HG02610 (cell line): Measurements from ENCODE around the gene IL34.
"Not testable (repeated sequence)": the region's sequence is repeated elsewhere in the genome, so short reads cannot be mapped to it uniquely, and the experiment has no call there.

Experiments used
- ATAC-seq: cut with Tn5 transposase; IDR thresholded peaks from one replicate; pipeline ENCODE4 v1.9.1; 2021; ENCODE audit warnings: mild to moderate bottlenecking, moderate library complexity; ENCODE audit not compliant: unreplicated experiment

IL34 gene

DNA sequence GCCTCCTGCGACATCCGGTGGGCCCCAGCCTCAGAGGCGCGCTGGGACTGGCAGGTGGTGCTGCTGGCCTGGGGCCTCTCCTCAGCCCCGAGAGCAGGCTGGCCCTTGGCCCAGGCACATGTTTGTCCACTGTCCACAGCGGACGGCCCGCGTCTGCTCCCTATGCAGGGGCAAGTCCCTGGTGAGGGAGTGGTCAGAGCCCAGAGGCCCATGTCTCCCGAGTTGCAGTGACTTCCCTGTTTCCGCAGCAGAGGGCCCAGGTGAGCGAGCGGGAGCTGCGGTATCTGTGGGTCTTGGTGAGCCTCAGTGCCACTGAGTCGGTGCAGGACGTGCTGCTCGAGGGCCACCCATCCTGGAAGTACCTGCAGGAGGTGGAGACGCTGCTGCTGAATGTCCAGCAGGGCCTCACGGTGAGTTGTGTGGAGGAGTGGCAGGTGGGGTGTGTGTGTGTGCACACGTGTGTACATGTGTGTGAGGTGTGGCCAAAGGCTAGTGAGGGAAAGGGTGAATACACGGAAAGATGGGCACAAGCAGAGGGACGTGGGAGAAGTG lies 10.4 kb downstream of the IL34 start:
- no peak for ATAC-seq

DNA sequence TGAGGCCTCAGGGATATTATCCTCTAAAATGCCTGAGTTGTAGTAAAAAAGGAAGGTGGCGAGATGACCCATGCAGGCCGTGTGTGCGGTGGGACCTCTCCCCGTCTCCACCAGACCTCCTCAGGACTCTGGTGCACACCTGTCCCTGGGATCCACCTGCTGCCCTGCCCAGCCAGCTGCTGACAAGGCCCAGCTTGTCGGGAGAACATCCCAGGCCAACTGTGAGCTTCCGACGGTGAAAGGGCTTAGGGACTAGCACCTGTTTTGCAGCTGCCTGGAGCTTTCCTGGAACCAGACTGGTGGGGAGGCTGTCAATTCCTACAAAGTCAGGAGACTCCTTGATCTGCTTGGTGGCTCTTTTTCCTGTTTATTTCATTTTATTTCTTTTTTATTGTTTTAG lies 11.6 kb downstream of the IL34 start:
- ATAC-seq = no peak

DNA sequence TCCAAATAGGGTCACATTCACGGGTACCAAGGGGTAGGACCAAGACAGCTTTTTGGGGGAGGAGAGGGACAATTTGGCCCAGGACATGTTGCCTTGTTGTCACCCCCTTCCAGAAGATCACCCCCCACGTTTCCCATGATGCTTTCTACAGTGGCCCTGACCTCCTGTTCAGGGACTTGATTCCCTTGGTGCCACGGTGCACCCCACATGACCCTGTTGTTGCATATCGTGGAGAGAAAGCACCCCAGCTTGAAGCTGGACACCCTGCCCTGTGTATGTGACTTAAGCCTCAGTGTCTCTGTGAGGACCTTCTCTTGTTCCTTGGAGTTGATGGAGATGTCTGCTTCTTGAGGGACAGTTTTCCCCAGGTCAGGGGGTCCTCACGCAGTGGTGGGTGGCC lies 12.6 kb downstream of the IL34 start:
- ATAC-seq = no peak

DNA sequence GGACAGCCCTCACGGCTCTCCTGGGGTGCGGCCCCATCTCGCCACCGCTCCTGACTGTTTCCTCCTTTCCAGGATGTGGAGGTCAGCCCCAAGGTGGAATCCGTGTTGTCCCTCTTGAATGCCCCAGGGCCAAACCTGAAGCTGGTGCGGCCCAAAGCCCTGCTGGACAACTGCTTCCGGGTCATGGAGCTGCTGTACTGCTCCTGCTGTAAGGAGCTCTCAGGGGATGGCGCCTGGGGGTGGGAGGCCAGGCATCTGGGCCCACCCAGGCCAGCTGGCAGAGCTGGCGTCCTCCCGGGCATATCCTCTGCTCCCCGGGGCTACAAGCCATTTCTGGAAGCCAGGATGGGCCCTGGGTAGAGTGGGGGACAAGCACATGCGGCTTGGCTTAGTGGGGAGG lies 13.2 kb downstream of the IL34 start:
- ATAC-seq = no peak

DNA sequence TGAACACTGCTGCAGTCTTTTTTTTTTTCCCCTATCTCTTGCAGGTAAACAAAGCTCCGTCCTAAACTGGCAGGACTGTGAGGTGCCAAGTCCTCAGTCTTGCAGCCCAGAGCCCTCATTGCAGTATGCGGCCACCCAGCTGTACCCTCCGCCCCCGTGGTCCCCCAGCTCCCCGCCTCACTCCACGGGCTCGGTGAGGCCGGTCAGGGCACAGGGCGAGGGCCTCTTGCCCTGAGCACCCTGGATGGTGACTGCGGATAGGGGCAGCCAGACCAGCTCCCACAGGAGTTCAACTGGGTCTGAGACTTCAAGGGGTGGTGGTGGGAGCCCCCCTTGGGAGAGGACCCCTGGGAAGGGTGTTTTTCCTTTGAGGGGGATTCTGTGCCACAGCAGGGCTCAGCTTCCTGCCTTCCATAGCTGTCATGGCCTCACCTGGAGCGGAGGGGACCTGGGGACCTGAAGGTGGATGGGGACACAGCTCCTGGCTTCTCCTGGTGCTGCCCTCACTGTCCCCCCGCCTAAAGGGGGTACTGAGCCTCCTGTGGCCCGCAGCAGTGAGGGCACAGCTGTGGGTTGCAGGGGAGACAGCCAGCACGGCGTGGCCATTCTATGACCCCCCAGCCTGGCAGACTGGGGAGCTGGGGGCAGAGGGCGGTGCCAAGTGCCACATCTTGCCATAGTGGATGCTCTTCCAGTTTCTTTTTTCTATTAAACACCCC lies 13.8 kb downstream of the IL34 start:
- no peak for ATAC-seq

DNA sequence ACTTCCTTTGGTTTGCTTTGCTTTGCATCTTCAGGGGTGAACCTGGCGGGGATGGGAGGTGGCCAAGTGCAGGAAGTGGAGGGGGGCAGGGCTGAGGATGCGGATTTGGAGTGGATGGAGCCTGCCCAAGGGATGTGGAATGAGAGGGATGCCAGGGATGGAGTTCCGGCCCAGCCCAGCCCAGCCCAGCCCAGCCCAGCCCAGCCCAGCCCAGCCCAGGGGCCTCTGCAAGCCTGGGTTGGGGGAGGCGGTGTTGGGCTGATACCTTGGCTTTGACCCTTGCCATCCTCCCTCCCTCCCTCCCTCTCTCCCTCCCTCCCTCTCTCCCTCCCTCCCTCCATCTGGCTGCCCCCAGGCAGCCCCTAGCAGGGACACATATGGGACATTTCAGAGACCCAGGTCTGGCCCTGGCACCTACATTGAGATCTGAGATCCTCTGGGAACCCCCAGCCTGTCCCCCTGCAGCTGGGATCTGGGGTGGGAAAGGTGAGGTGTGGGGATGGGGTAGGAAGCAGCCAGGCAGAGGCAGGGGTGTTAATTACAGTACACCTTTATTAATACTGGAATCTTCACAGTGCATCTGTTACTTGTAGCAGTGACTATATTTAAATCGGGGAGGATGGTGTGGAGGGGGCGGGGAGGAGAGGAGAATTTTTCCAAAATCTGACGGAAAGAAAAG lies 14.5 kb downstream of the IL34 start:
- ATAC-seq = no peak

DNA sequence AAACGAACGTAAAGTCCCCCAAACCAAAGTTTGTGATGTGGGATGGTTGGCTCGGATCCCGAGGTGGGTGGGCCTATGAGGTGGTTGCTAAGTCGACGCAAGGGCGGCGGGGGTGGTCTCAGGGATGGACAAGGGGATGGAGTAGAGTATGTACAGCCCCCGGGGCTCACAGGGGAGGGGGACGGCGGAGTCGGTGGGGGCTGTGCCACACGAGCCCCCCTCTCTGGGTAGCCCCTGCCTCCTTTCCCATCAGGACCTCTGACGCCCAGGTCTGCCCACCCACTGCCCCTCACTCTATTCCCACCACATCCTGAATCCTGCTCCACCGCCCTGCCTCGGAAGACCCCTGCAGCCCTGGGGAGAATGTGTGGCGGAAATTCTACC lies 15.2 kb downstream of the IL34 start:
- no peak for ATAC-seq

DNA sequence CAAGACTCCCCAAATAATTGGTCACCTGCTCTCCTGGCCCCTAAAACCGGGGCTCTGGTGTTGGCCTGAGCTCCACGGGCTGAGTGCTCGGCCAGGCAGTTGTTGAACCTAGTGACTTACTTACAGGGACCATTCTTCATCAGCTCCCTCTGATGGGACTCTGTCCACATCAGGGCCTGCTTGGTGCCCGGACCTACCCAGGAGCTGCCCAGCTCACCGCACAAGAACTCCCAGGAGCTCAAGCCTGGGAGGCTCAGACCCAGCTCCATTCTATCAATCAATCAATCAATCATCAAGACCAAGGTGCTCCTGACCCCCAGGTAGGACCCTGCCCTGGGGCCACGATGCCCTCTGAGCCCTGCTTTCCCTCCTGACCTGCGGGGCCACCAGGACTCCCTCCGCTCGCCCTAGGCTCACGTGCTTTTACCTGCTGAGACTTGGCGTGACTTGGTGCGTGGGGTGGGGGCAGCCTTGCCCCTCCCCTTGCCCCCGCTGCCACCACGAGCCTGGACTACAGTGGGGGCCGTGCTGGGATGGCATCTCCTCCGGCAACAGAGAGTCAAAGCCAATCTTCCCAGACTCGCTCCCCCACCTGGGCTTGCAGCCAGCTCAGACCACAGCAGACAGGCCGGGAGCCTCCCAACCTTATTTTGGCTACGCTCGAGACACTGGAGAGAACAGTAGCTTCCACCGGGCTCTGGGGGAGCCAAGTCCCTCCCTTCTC lies 15.7 kb downstream of the IL34 start:
- ATAC-seq = no peak

DNA sequence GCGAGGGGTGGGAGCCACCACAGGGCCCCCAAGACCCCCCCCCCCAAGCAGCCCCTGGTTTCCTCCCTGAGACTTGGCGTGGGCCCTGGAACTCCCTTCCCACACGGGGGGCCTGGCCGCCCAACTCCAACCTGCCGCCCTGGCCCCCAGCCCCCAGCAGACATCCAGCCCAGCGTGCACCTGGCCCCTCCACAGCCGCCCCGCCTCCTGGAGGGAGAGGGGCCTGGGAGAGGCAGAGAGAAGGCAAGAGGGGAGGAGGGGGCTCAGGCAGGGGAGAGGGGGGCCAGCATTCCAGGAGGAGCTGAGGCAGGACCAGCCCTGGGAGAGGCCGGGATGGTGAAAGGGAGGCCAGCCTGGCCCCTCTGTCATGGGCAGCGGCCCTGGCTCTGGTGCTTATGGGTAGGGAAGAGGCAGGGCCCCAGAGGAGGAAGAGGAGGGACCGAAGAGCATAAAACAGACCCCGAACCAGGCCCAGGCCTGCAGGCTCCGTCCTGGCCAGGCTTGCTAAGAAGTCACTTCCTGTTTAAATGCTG lies 16.7 kb downstream of the IL34 start:
- ATAC-seq = no peak

DNA sequence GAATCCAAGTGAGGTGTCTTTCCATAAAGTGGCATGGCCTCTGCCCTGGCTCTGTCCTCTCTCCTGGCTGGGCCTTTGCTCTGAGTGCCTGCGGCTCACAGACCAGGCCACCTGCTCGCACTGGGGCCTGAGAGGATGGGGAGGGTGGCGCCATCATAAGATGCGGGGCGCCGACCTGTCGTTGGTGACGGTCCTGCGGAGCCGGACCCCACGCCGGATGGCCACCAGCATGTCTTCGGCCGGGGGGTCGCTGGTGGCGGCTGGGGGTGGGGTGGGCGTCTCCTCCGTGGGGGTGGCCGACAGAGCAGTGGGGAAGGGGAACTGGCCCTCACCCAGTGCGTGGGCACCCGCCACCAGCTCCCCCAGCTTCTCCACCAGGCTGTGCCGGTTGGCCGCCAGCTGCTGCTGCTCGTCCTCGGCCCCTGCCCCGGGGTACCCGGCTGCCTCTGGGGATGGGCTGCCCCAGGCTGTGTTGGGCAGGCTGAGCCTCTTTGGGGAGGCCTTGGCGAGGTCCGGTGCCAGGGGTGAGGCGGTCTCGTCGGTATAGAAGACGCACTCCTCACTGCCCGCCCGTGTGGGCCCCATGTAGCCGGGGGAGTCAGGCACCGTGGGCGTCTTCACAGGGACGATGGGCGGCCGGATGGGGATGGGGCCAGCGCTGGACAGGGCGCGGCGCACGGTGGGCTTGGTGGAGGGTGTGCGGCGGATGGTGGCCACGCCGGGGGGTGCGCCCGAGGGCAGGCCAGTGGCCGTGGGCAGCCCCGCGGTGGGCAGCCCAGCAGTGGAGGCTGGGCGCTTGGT lies 17.4 kb downstream of the IL34 start:
- no peak for ATAC-seq

DNA sequence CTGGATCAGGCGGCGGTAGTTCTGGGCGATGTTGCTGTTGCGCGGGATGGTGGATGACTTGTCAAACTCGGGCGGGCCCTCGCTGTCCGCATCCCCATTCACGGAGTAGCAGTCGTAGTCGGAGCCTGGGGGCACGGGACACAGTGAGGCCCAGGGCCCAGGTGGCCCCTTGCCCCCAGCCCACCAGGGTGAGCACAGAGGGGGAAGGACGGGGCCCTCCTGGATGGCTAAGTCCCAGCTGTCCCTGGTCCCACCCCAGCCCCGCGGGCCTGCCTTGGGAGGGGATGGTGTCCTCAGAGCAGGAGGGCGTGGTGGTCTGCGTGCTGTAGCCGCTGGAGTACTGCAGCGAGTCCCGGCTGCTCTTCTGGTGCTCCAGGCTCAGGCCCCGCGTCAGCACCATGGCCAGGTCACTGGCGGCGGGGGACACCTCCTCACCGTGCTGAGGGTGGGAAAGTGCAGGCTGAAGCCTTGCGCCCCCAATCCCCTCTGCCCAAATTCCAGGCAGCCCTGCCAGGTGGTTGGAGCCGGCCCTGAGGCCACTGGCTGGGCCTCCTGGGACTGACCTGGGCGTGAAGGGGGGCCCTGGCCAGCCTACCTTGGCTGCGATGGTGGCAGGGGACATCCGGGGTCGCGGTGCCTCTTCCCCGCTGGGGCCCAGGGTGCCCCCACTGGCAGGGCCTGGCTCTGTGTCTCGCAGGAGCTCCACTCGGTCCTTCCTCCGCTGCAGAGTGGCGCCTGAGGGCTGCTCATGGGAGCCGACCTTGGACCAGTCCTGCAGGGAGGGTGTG lies 18.2 kb downstream of the IL34 start:
- no peak for ATAC-seq

DNA sequence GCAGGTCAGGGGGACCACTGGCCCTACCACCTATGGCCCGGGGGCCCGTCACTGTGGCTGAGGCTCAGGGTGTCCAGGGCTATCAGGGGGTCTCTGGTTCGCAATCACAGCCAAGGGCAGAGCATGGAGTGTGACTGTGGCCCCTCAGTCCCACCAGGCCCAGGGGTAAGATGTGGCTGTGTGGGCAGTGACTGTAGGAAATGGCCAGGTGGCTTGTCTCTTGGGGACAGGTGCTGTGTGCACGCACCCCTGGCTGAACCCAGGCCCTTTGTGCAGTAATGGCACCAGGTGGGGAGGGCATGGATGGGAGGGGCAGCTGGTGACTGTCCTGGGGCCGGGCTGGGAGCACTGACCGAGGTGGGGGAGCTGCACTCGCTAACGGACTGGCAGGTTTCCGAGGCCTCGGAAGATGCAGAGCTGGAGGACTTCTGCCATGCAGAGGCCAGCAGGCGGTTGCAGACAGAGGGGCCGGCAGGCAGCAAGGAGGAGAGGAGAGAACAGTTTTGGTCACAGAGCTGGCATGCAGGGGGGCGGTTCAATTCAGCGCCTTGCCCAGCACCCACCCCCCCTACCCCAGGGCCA lies 18.8 kb downstream of the IL34 start:
- ATAC-seq = no peak

DNA sequence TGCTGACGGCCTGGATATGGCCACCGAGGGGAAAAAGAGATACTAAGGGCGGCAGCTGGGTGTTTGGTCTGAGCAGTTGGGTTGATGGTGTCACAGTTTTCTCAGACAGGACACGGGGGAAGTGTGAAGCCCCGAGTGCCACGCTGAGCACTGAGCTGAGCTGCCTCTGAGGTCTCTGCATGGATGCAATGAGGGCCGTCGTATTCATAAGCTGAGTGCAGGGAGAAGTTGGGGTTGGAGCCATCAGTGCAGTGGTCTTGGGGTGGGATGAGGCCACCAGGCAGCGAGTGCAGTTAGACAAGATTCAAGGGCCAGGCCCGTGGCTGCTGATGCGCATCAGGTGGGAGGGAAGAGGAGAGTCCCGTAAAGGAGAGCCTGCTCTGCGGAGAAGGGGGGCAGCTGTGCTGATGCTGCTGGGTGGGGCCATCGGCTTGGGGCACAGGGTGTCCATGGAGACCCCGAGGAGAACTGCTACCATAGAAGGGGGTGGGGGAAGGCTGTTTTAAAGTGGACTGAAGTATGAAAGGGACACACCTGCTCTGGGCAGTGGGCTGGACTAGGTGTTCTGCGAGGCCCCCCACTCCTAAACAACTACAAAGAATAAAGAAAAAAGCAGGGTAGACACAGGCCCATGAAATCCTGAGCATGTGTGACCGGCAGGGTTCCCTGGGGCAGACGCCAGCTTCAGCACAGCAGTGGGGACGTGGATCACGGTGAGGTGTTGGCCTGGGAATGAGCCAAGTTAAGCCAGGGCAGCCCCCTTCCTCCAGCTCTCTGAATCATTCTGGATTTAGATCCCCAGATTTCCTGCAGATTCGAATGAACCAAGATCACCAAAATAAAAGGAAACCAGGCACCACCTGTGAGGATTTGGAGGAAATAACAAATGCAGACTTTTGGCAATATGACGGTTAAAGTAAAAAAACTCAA lies 19.7 kb downstream of the IL34 start:
- no peak for ATAC-seq

DNA sequence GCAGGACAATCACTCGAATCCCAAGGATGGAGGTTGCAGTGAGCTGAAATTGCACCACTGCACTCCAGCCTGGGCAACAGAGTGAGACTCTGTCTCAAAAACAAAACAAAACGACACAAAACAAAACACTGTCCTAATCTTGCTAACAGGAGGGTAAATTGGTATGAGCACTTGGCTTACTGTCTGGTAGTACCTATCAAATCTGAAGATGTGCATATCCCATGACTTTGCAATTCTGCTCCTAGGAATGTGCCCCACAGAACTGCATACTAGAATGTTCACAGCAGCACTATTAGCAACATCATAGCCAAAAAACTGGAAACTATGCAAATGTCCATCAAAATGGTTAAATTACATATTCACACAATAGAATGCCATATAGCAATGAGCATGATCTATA lies 23.8 kb downstream of the IL34 start:
- ATAC-seq = no peak

DNA sequence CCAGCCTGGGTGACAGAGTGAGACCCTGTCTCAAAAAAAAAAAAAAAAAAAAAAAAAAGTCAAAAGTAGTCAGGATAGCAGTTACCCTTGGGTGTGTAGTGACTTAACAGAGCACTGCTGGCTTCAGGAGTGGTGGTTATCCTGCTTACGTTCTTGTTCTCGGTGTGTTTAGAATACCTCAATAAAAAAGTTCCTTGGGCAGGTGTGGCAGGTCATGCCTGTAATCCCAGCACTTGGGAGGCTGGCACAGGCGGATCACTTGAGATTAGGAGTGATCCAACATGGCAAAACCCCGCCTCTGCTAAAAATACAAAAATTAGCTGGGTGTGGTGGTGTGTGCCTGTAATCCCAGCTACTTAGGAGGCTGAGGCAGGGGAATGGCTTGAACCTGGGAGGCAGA lies 24.6 kb downstream of the IL34 start:
- not testable (repeated sequence) for ATAC-seq

DNA sequence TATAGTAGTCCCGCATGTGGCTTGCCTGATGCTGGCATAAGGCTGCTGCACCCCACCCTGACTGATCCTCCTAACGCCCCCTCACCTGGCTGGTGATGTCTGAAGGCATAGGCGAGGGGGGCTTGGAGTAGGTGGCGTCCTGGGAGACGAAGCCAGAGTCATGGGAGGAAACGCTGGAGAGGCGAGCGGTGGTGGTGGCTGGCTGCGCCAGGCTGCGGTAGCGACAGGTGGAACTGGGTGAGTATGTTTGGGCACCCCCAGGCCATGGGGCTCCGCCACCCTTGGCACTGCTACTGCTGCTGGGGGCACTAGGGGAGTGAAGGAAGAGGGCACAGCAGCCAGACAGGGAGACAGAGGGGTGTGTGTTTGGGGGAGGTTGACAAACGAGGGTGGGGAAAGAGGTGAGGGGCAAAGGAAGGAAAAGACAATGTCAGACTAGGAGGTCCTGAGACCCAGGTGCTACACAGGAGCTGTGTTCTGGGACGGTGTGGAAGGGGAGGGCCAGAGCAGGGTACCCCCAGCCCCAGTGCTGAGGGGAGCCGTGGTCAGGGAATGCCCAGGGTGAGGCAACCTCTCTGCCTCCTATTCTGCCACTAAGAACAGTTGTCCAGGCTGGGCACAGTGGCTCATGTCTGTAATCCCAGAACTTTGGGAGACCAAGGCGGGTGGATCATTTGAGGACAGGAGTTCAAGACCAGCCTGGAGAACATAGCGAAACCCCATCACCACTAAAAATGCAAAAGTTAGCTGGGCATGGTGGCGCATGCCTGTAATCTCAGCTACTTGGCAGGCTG lies 28.1 kb downstream of the IL34 start:
- no peak for ATAC-seq

DNA sequence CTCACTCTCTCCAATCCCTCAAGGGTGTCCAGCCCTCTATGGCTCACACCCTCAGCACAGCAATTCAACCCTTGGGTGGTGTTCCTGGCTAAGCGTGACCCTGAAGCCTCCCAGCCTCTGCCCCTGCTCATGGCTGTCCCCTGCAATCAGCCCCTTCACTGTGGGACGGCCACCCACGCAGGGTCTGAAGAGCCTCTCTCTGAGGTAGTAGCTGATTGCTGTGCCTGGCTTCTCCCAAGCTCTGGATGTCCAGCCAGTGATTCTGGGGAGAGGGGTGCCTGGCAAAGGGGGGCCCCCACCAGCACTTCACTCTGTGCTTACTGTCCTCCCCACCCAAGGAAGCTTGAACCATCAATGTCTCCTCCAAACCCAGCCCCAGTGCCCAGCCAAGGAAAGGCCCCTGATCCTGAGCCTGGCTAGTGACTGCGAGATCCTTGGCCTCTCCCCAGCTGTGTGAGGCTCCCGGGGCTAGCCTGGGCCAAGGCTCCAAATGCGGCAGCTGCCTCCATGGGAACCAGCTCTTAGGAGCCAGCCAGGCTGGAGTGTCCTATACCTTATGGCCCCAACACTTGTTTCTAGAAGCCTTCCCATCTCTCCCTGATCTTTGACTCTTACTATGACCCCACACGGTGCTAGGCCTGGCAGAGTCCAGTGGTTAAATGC lies 29.6 kb downstream of the IL34 start:
- ATAC-seq = no peak
